Erythroblast (primary cell): Measurements from ENCODE around the gene LMNTD1.

Experiments used
- DNase-seq, 2 experiments: peaks; one replicate each; lab custom pipeline; 2025; lab: John Stamatoyannopoulos, UW
- GATA1 ChIP-seq: IDR thresholded peaks from 2 replicates; pipeline ENCODE4 v1.6.1; 2011; ENCODE audit warnings: low read depth, mild to moderate bottlenecking, control low read depth, low read length, moderate library complexity
- POLR2A ChIP-seq: IDR thresholded peaks from 2 replicates; pipeline ENCODE4 v1.6.1; 2011; ENCODE audit warnings: mild to moderate bottlenecking, low read length

The LMNTD1 gene

DNA sequence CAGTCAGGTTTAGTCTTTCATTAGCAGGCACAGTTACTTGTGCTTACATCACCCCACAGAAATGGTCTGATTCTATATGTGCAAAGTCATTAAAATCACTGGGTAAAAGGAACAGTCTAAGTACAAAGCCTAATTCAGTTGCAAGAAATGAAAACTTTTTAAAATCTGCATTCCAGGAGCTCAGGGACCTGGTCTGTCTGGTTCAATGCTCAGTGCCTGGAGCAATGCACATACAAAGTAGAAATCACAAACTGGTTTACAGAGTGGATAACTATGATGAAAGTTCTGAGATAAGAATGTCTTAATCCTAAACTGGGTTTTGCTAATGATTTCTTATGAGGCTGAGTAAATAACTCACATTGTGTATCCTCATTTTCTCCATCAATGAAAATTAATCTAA lies 28.7 kb downstream of the LMNTD1 start:
- TF ChIP-seq POLR2A (no peak), GATA1 (no peak)
- DNase-seq, result no peak

DNA sequence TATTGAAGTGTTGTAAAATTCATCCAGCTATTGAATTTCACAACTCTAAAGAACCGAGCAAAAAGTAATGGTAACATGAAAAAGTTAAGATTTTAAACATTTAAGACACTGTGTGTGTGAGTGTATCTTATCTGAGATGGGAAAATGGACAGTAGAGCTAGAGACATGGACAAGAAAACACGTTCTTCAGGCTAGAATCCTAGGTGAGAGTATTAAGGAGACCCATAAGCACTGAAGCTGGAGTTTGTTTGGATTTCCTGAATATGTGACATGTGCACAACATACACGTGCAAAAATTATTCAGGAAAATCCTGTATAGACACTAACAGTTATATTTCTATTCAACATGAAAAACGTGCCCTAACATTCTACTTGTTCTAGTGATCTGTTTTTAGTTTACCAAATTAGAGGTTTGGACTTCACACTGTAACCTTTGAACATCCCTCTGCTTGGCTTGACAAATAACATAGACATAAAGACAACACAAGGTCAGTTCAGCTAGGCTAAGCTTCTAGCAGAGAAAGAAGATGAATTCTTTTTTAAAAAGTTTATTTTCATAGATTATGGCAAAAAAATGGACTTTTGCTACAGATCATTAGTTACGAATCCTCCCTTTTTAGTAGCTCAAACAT lies 31.3 kb downstream of the LMNTD1 start:
- no peak for DNase-seq
- no peak for TF ChIP-seq POLR2A
- TF ChIP-seq GATA1, result no peak

DNA sequence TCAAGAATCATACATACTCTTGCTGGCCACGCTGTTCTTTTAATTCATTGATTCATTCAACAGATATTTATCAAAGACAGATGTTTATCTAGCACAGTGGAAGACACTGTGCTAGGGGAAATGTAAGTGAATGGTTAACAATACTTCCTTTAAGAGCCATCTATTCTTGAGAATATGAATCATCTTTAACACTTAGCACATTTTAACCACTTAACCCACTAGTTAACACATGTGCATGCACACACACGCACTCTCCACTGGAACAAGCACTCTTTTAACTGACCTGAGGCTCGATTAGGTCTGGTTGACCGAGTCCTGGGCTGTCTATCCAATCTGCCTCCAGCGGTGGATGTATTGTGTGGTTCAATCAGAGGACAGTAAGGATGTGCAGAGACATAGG lies 34.6 kb downstream of the LMNTD1 start:
- no peak for TF ChIP-seq GATA1
- TF ChIP-seq POLR2A, result no peak
- DNase-seq, result no peak

DNA sequence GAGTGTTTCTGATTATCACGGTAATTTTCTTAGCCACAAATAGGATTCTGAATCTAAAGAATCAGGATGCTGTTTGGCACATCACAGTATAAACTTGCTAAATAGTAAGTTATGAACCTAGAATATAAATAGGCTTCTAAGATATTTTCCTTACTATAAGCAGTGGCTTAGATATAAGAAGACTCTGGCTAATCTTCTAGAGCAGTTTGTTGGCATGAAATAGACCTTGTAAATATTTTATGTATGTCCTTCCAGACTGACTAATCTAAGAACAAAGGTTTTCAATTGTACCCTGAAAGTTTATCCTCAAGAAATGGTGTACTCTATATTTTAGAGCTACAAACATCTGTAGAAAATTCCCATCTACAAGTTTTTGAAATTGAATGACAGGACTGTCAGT lies 48.3 kb downstream of the LMNTD1 start:
- DNase-seq, result no peak
- TF ChIP-seq GATA1 (no peak), POLR2A (no peak)

DNA sequence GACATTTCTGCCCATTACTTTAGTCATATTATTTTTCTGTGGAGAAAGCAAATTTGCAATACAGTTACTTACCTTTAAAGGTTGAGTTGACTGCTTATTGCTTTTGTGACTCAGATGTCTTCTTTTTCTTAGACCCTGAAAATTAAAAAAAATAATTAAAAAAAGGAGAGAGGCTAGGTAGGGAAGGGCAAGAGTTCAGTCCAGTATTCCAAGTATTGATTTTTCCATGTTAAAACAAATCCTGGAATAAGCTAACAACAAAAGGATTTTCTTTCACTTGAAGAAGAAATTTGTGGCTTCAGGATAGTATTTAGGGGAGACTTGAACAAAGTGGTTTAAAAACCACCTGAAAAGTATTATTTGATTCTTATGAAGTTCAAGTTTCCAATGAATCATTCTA lies 49.4 kb downstream of the LMNTD1 start:
- no peak for DNase-seq
- TF ChIP-seq POLR2A, result no peak
- no peak for TF ChIP-seq GATA1

DNA sequence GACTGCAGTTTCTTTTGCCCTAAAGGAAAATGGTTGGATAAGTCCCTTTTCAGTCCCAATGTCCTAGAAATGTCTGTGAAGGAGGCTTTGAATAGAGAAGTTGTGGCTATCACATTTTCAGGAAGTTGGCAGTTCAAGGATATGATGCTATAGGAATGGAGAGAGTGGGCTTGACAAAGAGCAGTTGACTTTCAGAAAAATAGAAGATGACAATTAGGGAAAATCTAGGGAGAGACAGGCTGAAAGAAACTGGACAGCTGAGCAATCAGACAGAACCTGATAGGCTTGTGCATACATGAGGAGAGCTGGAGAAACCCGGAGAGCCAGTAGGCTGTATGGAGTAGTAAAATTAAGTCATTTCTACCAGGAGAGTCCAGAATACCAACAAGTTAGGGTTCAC lies 50.5 kb downstream of the LMNTD1 start:
- TF ChIP-seq POLR2A (no peak), GATA1 (no peak)
- no peak for DNase-seq

DNA sequence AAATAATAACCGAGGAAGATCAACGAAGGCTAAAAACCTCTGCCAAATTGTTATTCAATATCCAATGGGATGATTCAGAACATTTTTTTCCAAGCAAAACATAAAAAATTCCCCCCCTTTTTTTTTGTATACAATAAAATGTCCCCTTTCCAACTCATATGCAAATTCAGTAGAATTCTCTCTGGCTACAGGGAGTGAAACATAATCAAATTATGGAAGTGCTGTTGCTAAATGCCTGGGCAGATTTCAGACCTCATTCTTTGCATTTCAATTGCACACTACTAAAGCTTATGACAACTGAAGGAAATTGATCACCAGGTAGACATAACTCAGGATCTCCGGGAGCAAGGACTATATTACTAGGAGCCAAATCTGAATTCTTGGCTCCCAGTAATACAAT lies 51.0 kb downstream of the LMNTD1 start:
- no peak for DNase-seq
- no peak for TF ChIP-seq GATA1

DNA sequence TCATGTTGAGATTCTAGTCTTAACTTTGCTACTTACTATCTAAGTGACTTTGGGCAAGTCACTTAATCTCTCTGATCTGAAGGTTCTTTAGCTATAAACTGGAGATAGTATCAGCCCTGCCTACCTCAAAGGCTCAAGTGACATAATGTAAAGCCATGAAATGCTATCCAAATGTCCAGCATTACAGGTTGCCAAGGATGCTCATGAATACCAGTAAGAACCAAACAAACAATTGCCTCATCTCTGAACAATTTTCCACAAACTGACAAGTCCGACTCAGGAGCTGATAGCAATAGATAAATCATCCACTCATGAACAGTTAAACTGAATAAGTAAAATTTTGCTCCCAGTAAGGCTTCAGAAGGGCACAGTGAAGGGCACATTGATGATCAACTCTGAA lies 51.5 kb downstream of the LMNTD1 start:
- no peak for TF ChIP-seq POLR2A
- TF ChIP-seq GATA1, result no peak
- no peak for DNase-seq

DNA sequence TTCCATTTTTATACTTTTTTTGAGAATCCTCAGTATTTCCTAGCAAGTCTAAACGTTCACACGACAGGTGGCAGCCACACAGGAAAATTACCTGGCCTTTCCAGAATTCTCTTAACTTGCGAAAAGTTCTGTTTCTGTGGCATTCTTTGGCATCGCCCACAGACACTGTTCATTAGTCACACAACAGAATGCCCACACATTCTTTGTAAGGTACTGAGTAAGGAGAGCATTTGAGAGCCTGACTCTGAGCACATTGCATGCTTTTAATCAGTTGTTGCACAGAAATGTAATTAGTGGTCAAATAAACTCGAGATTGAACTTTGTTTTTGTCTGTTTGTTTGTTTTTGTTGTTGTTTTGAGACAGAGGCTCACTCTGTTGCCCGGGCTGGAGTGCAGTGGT lies 52.4 kb downstream of the LMNTD1 start:
- TF ChIP-seq GATA1, result no peak
- no peak for TF ChIP-seq POLR2A
- no peak for DNase-seq

DNA sequence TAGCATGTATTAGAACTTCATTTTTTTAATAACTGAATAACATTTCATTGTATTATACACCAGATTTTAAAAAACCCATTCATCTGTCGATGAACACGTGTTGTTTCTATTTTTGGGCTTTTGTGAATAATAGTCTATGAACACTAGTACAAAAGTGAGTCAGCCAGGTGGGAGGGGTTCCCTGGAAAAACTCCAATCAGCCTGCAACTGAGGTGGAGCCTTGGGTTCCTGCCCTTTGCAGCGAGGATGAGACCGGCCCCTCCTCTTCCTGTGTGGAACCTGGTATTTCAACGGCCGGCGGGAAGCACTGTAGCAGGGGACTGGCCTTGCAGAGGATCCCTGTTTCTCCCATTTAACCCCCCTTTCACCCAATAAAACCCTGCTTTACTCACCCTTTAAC lies 56.1 kb downstream of the LMNTD1 start:
- no peak for DNase-seq
- no peak for TF ChIP-seq POLR2A
- TF ChIP-seq GATA1, result no peak

DNA sequence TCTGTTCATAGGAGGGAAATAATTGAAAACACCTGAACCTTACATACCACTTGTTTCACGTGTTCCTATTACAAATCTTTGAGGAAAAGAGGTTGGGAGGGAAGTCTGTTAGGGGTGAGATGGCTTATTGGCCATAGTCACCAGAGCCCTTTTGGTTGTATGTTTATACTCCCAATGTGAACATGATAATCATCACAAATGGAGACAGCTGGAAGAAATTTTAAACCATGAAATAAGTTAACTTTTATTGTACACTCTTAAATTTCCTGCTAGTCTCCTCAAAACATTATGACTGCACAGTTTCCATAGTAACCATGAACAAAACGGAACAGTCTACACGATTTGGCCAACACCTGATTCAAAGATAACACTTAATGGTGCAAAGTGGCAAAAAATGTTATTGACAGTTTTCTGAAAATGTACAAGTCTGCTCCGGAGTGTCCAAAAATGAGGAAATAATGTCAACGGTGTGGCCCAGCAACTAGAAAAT lies 56.9 kb downstream of the LMNTD1 start:
- TF ChIP-seq POLR2A, result no peak
- TF ChIP-seq GATA1, result no peak
- DNase-seq, result no peak

DNA sequence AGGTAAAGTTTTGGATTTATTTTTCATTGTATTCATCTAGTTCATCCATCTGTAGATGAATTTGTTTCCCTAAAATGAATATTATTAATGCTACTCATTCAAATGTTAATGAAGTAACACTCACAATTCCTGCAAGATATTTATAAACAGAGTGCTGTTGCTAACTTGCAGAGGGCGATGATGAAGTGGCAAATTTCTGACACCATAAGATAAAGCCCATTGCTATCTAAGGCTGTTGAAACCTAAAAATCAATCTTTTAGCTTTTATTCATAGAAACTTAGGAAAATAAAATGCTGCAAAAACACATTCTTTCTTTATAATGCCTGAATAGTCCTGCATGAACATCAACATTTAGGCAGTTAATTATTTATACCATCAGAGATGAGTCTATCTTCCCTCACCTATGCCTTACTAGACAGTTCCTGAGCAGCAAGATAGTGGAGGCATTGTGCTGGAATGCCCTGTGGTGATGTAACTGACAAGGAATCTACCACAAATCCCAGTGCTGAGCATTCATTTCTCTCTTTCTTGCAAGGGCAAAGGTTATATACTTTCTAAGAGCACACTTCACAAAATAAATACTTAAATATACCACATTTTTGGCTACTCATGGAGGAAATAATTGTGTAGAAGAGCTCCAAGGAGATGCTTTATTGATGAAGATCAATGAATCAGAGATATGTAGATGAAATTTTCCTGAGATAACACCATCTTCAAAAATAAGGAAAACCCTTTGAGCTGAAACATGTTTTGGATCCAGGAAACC lies 57.6 kb downstream of the LMNTD1 start:
- no peak for DNase-seq

DNA sequence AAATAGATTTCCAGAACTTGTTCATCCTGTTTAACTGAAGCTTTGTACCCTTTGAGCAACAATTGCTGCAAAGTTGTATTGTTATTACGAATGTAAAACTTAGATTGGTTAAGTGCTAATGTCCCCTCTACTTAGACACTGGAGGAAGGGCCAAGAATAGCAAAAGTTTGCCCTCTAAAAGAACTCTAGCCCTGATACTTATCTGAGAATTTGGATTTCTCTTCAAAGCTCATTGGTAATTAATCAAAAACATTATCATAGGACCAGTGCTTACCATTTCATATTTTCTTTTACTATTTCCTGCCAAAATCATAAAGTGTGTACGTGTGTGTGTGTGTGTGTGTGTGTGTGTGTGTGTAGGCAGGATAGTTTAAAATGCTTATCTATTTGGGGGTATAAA lies 58.2 kb downstream of the LMNTD1 start:
- TF ChIP-seq POLR2A, result no peak
- no peak for TF ChIP-seq GATA1
- no peak for DNase-seq

More for the DNA sequence above, 57.6 kb downstream of the LMNTD1 start:
- no peak for TF ChIP-seq POLR2A
- no peak for TF ChIP-seq GATA1

DNA sequence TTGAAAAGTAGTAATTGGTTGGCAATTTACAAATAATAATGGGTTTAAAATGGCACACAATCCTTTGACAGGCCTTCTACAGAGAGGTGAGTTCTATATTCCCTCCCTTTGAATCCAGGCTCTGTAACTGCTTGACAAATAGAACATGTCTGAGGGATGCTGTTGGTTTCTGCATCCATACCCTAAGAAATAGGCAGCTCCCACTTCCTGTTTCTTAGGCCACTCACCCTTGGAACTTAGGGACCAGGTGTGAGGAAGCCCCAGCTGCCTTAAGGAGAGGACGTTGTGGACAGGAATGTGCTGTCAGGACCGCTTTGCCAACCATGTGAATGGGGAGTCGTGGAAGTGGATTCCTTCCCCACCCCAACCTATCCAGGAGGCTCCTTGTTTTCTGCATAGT lies 59.4 kb downstream of the LMNTD1 start:
- TF ChIP-seq GATA1 (no peak), POLR2A (no peak)
- DNase-seq, result no peak
